ENCODE measurements around the gene CANT1.

- no peak for TF ChIP-seq POLR2AphosphoS5 (IDR thresholded peaks at IDR 0.05)
- TF ChIP-seq CTCF (IDR thresholded peaks at IDR 0.05) = no peak
- no peak for TF ChIP-seq POLR2A (IDR thresholded peaks at IDR 0.05)
Measured at GRCh38 chr17:79029327-79030009, 19.9 kb upstream of the CANT1 start.

Data from breast epithelium (tissue), 3 donors.